ENCODE results near the gene SYTL2.
"Not testable (repeated sequence)": the region's sequence is repeated elsewhere in the genome, so short reads cannot be mapped to it uniquely, and the experiment has no call there.

Gene SYTL2

DNA sequence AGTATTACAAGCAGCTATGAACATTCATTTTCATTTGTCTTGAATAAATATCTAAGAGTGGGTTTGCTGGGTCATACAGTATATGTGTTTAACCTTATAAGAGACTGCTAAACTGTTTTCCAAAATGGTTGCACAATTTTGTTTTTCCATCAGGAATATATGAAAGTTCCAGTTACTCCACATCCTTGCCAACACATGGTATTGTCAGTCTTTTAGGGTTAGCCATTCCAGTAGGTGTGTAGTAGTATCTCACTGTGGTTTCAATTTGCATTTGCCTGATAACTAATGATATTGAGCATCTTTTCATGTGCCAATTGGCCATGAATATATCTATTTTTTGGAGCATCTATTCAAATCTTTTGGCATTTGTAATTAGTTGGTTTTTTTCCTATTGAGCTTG is 36.5 kb upstream of the SYTL2 start:
- H3K27me3 ChIP-seq (ENCODE audit: control insufficient read depth in 1 of 2, insufficient read depth in 2 of 2, low read length in 2 of 2) = no peaks in the 10 kb centered on the region
- H3K27ac ChIP-seq (ENCODE audit: low read depth, low read length) = no peak overlapping the region
- H3K9ac ChIP-seq (ENCODE audit: low read depth in 1 of 2, low read length in 2 of 2) = no peak overlapping the region
- no peak overlapping the region for H3K4me3 ChIP-seq (ENCODE audit: low read depth in 1 of 2, low read length in 2 of 2)
- no peaks in the 10 kb centered on the region for H3K36me3 ChIP-seq (ENCODE audit: control insufficient read depth in 1 of 2, insufficient read depth in 2 of 2, low read length in 2 of 2)
- no peaks in the 10 kb centered on the region for H3K4me1 ChIP-seq (ENCODE audit: control insufficient read depth in 1 of 2, insufficient read depth in 2 of 2, low read length in 2 of 2)
- peaks cover 0 to 2% of the 10 kb centered on the region in 2 donors for H3K9me3 ChIP-seq (ENCODE audit: control insufficient read depth in 1 of 2, low read length in 2 of 2)

DNA sequence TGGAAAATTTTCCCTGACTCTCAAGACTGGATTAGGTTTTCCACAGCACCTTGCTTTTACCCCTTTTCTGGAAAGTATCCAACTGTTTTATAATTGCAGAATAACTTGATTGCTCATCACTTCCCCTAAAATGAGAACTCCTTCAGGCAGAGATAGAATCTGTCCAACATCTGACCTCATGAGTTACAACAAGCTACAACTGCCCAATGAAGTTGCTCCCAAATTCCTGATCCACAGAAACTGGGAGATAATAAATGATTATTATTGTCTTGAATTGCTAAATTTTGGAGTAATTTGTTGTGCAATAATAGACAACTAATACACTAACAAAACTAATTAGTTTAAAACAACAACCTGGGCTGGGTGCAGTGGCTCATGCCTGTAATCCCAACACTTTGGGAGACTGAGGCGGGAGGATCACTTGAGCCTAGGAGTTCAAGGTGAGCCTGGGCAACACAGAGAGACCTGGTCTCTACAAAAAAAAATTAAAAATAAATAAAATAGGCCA is 34.2 kb upstream of the SYTL2 start:
- Histone ChIP-seq H3K4me1 (ENCODE audit: control insufficient read depth in 1 of 2, insufficient read depth in 2 of 2, low read length in 2 of 2) (no peaks in the 10 kb centered on the region), H3K9me3 (ENCODE audit: control insufficient read depth in 1 of 2, low read length in 2 of 2) (peaks cover 0 to 2% of the 10 kb centered on the region in 2 donors), H3K4me3 (ENCODE audit: low read depth in 1 of 2, low read length in 2 of 2) (no peak overlapping the region), H3K27me3 (ENCODE audit: control insufficient read depth in 1 of 2, insufficient read depth in 2 of 2, low read length in 2 of 2) (no peaks in the 10 kb centered on the region), H3K36me3 (ENCODE audit: control insufficient read depth in 1 of 2, insufficient read depth in 2 of 2, low read length in 2 of 2) (no peaks in the 10 kb centered on the region), H3K9ac (ENCODE audit: low read depth in 1 of 2, low read length in 2 of 2) (no peak overlapping the region), H3K27ac (ENCODE audit: low read depth, low read length) (no peak overlapping the region)

DNA sequence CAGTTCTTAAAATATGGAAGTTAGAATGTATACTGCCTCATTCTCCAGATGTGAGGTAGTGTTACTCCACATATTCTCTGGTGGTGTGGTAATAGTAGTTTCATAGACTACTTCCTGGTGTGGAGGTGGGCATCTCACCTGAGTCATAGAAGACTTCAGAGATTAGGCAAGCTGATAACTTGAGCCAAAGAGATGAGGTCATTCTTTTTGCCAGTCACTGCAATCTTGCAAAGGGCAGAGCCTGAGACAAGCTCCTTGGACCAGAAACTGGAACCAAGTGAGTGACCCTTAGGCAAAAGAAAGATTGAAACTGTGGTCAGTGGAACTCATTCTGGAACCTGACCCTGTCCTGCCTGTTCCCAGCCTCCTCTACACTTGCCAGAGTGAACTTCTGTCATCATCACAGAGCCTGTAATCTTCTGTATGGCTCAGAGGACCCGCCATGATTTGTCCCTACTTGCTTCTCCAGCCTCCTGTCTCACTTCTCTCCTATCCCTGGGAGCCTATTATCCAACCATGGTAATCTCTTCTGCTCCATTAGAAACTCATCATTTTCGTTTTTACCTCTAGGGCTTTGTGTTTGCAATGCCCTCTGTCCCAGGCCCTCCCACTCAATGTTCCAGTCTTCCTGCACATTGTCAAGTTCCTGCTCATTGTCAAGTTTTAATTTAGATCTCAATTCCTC is 33.6 kb upstream of the SYTL2 start:
- Histone ChIP-seq H3K4me3 (ENCODE audit: low read depth in 1 of 2, low read length in 2 of 2) (no peak overlapping the region), H3K9me3 (ENCODE audit: control insufficient read depth in 1 of 2, low read length in 2 of 2) (peaks cover 0 to 2% of the 10 kb centered on the region in 2 donors), H3K27ac (ENCODE audit: low read depth, low read length) (no peak overlapping the region), H3K9ac (ENCODE audit: low read depth in 1 of 2, low read length in 2 of 2) (no peak overlapping the region), H3K27me3 (ENCODE audit: control insufficient read depth in 1 of 2, insufficient read depth in 2 of 2, low read length in 2 of 2) (no peaks in the 10 kb centered on the region), H3K4me1 (ENCODE audit: control insufficient read depth in 1 of 2, insufficient read depth in 2 of 2, low read length in 2 of 2) (no peaks in the 10 kb centered on the region), H3K36me3 (ENCODE audit: control insufficient read depth in 1 of 2, insufficient read depth in 2 of 2, low read length in 2 of 2) (no peaks in the 10 kb centered on the region)

DNA sequence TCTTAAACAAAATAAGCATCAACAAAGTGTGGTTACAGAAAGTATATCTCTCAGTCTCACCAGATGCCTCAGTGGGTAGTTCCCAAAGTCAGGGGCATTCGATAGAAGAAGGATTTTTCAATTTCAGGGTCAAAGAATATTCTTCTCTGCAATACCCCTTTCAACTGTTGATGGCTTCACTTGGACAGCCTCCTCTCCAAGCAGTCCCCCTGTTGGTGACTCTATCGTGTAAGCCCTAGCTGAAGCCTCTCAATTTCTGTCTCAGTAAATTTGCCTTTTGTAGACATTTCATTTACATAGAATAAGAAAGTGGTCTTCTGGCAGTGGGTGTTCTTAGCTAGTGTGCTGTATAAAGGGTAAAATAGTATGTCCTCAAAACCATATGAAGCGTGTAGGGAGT is 33.0 kb upstream of the SYTL2 start:
- Histone ChIP-seq H3K27me3 (ENCODE audit: control insufficient read depth in 1 of 2, insufficient read depth in 2 of 2, low read length in 2 of 2) (no peaks in the 10 kb centered on the region), H3K27ac (ENCODE audit: low read depth, low read length) (no peak overlapping the region), H3K4me3 (ENCODE audit: low read depth in 1 of 2, low read length in 2 of 2) (no peak overlapping the region), H3K9me3 (ENCODE audit: control insufficient read depth in 1 of 2, low read length in 2 of 2) (peaks cover 0 to 2% of the 10 kb centered on the region in 2 donors), H3K4me1 (ENCODE audit: control insufficient read depth in 1 of 2, insufficient read depth in 2 of 2, low read length in 2 of 2) (no peaks in the 10 kb centered on the region), H3K9ac (ENCODE audit: low read depth in 1 of 2, low read length in 2 of 2) (no peak overlapping the region), H3K36me3 (ENCODE audit: control insufficient read depth in 1 of 2, insufficient read depth in 2 of 2, low read length in 2 of 2) (no peaks in the 10 kb centered on the region)

DNA sequence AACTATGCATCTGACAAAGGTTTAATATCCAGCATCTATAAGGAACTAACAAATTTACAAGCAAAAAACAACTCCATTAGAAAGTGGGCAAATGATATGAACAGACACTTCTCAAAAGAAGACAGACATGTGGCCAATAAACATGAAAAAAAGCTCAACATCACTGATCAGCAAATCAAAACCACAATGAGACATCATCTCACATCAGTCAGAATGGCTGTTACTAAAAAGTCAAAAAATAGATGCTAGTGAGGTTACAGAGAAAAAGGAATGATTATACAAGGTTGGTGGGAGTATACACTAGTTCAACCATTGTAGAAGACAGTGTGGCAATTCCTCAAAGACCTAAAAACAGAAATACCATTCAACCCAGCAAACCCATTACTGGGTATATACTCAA is 30.0 kb upstream of the SYTL2 start:
- H3K9ac ChIP-seq (ENCODE audit: low read depth in 1 of 2, low read length in 2 of 2); H3K9me3 ChIP-seq (ENCODE audit: control insufficient read depth in 1 of 2, low read length in 2 of 2); H3K4me3 ChIP-seq (ENCODE audit: low read depth in 1 of 2, low read length in 2 of 2); H3K27ac ChIP-seq (ENCODE audit: low read depth, low read length); H3K4me1 ChIP-seq (ENCODE audit: control insufficient read depth in 1 of 2, insufficient read depth in 2 of 2, low read length in 2 of 2); H3K36me3 ChIP-seq (ENCODE audit: control insufficient read depth in 1 of 2, insufficient read depth in 2 of 2, low read length in 2 of 2); H3K27me3 ChIP-seq (ENCODE audit: control insufficient read depth in 1 of 2, insufficient read depth in 2 of 2, low read length in 2 of 2): not testable (repeated sequence)

DNA sequence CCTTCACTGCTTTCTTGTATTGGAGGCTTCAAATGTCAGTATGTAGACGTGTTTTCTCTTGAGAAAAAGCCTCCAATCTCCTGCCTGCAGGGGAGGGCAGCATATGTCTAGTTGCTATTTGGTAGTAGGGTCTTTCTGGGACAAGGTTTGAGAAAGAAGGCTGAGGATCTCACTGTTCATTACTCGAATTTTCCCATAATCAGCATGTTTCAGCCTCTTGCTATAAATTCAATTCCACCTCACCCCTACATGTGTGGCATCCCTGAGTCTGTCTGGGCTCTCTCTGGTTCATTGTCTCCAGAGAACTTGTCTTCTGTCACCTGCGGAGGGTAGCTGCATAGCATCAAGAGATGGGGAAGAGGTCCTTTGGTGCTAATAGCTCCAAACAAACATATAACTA is 24.8 kb upstream of the SYTL2 start:
- Histone ChIP-seq H3K27me3 (ENCODE audit: control insufficient read depth in 1 of 2, insufficient read depth in 2 of 2, low read length in 2 of 2) (no peaks in the 10 kb centered on the region), H3K27ac (ENCODE audit: low read depth, low read length) (no peak overlapping the region), H3K4me3 (ENCODE audit: low read depth in 1 of 2, low read length in 2 of 2) (no peak overlapping the region), H3K9me3 (ENCODE audit: control insufficient read depth in 1 of 2, low read length in 2 of 2) (no peaks in the 10 kb centered on the region), H3K4me1 (ENCODE audit: control insufficient read depth in 1 of 2, insufficient read depth in 2 of 2, low read length in 2 of 2) (peaks cover 0 to 6% of the 10 kb centered on the region in 2 donors), H3K36me3 (ENCODE audit: control insufficient read depth in 1 of 2, insufficient read depth in 2 of 2, low read length in 2 of 2) (no peaks in the 10 kb centered on the region), H3K9ac (ENCODE audit: low read depth in 1 of 2, low read length in 2 of 2) (no peak overlapping the region)

DNA sequence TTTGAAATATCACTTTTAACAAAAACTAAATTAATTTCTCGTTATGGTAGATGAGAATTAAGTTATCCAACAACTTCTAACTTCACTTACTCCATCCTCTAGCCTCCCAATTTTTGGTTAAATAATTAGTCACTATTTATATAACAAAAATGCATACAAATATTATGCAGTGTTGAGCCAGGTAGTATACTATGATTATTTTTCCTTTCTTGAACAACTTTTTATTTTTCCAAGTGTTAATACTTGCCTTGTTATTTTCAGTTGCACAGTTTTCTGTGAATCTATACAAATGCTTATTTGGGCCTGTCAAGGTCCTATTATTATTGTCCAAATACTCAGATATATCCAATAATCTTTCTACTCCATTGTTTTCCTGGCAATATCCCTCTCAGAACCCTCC is 24.3 kb upstream of the SYTL2 start:
- Histone ChIP-seq H3K9ac (ENCODE audit: low read depth in 1 of 2, low read length in 2 of 2) (no peak overlapping the region), H3K27me3 (ENCODE audit: control insufficient read depth in 1 of 2, insufficient read depth in 2 of 2, low read length in 2 of 2) (no peaks in the 10 kb centered on the region), H3K27ac (ENCODE audit: low read depth, low read length) (no peak overlapping the region), H3K9me3 (ENCODE audit: control insufficient read depth in 1 of 2, low read length in 2 of 2) (no peaks in the 10 kb centered on the region), H3K4me1 (ENCODE audit: control insufficient read depth in 1 of 2, insufficient read depth in 2 of 2, low read length in 2 of 2) (peaks cover 0 to 8% of the 10 kb centered on the region in 2 donors), H3K4me3 (ENCODE audit: low read depth in 1 of 2, low read length in 2 of 2) (no peak overlapping the region), H3K36me3 (ENCODE audit: control insufficient read depth in 1 of 2, insufficient read depth in 2 of 2, low read length in 2 of 2) (no peaks in the 10 kb centered on the region)

DNA sequence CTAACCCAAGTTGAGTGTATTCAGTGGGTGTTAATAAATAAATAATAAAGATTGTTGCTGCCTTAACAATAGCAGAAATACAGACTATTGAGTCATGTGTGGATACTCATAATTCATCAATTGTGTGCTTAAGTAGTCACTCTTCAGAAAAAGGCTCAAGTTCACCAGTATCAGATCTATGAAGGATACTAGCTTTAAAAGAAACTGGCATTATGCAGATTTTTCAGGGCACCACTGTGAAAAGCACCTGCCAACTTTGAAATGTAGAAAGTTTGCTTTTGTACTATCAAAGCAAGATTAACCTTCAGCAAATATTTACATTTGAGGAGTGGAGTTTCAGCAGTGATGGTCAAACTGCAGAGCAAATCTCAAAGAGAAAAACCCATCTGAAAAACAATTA is 20.1 kb upstream of the SYTL2 start:
- Histone ChIP-seq H3K27ac (ENCODE audit: low read depth, low read length) (no peak overlapping the region), H3K36me3 (ENCODE audit: control insufficient read depth in 1 of 2, insufficient read depth in 2 of 2, low read length in 2 of 2) (no peaks in the 10 kb centered on the region)

DNA sequence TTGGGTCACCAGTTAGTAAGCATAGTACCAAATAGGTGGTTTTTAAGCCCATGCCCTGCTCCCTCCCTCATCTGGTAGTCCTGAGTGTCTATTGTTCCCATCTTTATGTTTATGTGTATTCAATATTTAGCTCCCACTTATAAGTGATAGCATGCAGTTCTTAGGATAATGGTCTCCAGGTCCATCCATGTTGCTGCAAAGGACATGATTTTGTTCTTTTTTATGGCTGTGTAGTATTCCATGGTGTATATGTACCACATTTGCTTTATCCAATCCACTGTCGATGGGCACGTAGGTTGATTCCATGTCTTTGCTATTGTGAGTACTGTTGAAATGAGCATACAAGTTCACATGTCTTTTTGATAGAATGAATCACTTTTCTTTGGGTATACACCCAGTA is 18.2 kb upstream of the SYTL2 start:
- Histone ChIP-seq H3K27ac (ENCODE audit: low read depth, low read length) (no peak overlapping the region), H3K9ac (ENCODE audit: low read depth in 1 of 2, low read length in 2 of 2) (no peak overlapping the region), H3K36me3 (ENCODE audit: control insufficient read depth in 1 of 2, insufficient read depth in 2 of 2, low read length in 2 of 2) (no peaks in the 10 kb centered on the region), H3K4me1 (ENCODE audit: control insufficient read depth in 1 of 2, insufficient read depth in 2 of 2, low read length in 2 of 2) (peaks cover 20 to 36% of the 10 kb centered on the region in 2 donors), H3K27me3 (ENCODE audit: control insufficient read depth in 1 of 2, insufficient read depth in 2 of 2, low read length in 2 of 2) (no peaks in the 10 kb centered on the region), H3K4me3 (ENCODE audit: low read depth in 1 of 2, low read length in 2 of 2) (no peak overlapping the region), H3K9me3 (ENCODE audit: control insufficient read depth in 1 of 2, low read length in 2 of 2) (no peaks in the 10 kb centered on the region)

More for the DNA sequence above, 20.1 kb upstream of the SYTL2 start:
- H3K9ac ChIP-seq (ENCODE audit: low read depth in 1 of 2, low read length in 2 of 2) = no peak overlapping the region
- no peaks in the 10 kb centered on the region for H3K27me3 ChIP-seq (ENCODE audit: control insufficient read depth in 1 of 2, insufficient read depth in 2 of 2, low read length in 2 of 2)
- H3K4me3 ChIP-seq (ENCODE audit: low read depth in 1 of 2, low read length in 2 of 2) = no peak overlapping the region
- peaks cover 15 to 36% of the 10 kb centered on the region in 2 donors for H3K4me1 ChIP-seq (ENCODE audit: control insufficient read depth in 1 of 2, insufficient read depth in 2 of 2, low read length in 2 of 2)
- no peaks in the 10 kb centered on the region for H3K9me3 ChIP-seq (ENCODE audit: control insufficient read depth in 1 of 2, low read length in 2 of 2)

DNA sequence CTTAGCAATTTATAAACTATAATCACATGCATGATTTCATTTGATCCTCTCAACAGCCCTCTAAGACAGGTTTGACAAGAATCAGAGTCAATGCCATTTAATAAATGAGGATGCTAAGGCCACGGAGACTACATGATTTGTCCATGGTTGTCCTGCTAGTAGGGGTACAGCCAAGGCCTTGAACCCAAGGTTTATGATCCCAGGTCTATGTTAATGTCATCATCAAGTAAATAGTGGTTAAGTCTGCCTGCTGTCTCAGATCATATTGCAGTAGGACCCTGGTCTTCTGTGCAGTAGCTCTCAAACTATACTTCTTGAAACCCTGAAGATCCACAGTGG is 17.7 kb upstream of the SYTL2 start:
- Histone ChIP-seq H3K4me3 (ENCODE audit: low read depth in 1 of 2, low read length in 2 of 2) (no peak overlapping the region), H3K9ac (ENCODE audit: low read depth in 1 of 2, low read length in 2 of 2) (no peak overlapping the region), H3K9me3 (ENCODE audit: control insufficient read depth in 1 of 2, low read length in 2 of 2) (no peaks in the 10 kb centered on the region), H3K4me1 (ENCODE audit: control insufficient read depth in 1 of 2, insufficient read depth in 2 of 2, low read length in 2 of 2) (peaks cover 20 to 36% of the 10 kb centered on the region in 2 donors), H3K27me3 (ENCODE audit: control insufficient read depth in 1 of 2, insufficient read depth in 2 of 2, low read length in 2 of 2) (no peaks in the 10 kb centered on the region), H3K36me3 (ENCODE audit: control insufficient read depth in 1 of 2, insufficient read depth in 2 of 2, low read length in 2 of 2) (no peaks in the 10 kb centered on the region), H3K27ac (ENCODE audit: low read depth, low read length) (no peak overlapping the region)
